Brain microvascular endothelial cell (primary cell): ENCODE data around the gene ST3GAL4.

Experiments
- DNase-seq: peaks from one replicate; pipeline ENCODE4 v3.0.0-alpha.2; 2020
- H3K27ac ChIP-seq: fragments of 250-450 bp; sonication (Bioruptor Pico); 2 replicates; pipeline ENCODE4 v1.5.1; 2020; ENCODE audit warnings: mild to moderate bottlenecking, moderate library complexity
- H3K27me3 ChIP-seq: fragments of 250-450 bp; sonication (Bioruptor Pico); replicated peaks from 2 replicates; pipeline ENCODE4 v1.5.1; 2020; ENCODE audit warnings: mild to moderate bottlenecking
- H3K36me3 ChIP-seq: fragments of 250-450 bp; sonication (Bioruptor Pico); replicated peaks from 2 replicates; pipeline ENCODE4 v1.5.1; 2020; ENCODE audit warnings: mild to moderate bottlenecking
- H3K4me3 ChIP-seq: 2 replicates; pipeline ENCODE4 v1.5.1; 2011; ENCODE audit warnings: low read depth, mild to moderate bottlenecking, control low read depth, low read length, moderate library complexity
- CTCF ChIP-seq: IDR thresholded peaks from 2 replicates; pipeline ENCODE4 v1.5.1; 2011; ENCODE audit warnings: low read depth, mild to moderate bottlenecking, moderate library complexity, low read length, control low read depth, inconsistent platforms; ENCODE audit errors: missing control alignments
- in situ Hi-C: cut with HindIII; loops from 2 replicates; pipeline ENCODE4 v1.10.0; 2017; ENCODE audit warnings: low sequenced_read_pairs, low pct_ligation_motif_present

Gene ST3GAL4

GRCh38 chr11:126352163-126352562 lies 3.3 kb upstream of the ST3GAL4 start:
- H3K4me3 ChIP-seq: no peak overlapping the region
- H3K36me3 ChIP-seq: no peaks in the 10 kb centered on the region
- no peak for DNase-seq
- no peaks in the 10 kb centered on the region for H3K27me3 ChIP-seq
- in situ Hi-C loops: no loop called here
- TF ChIP-seq CTCF: no peak
- H3K27ac ChIP-seq: no peak overlapping the region

- Histone ChIP-seq H3K36me3 (no peaks in the 10 kb centered on the region), H3K4me3 (no peak overlapping the region), H3K27me3 (no peaks in the 10 kb centered on the region), H3K27ac (peak overlapping the region; percentile 40)
- peak; percentile 37 for DNase-seq
- no peak for TF ChIP-seq CTCF
- in situ Hi-C loops: no loop called here
Measured at GRCh38 chr11:126352934-126353801, 2.3 kb upstream of the ST3GAL4 start.

GRCh38 chr11:126354631-126355323 lies 709 bp upstream of the ST3GAL4 start:
- in situ Hi-C loops: no loop called here
- Histone ChIP-seq H3K27ac (peak overlapping the region; percentile 59), H3K36me3 (no peaks in the 10 kb centered on the region), H3K4me3 (peak overlapping the region; percentile 85), H3K27me3 (no peaks in the 10 kb centered on the region)
- no peak for TF ChIP-seq CTCF
- DNase-seq: no peak

- H3K27ac ChIP-seq: no peak overlapping the region
- H3K4me3 ChIP-seq: peak overlapping the region; percentile 85
- in situ Hi-C loops: no loop called here
- DNase-seq: no peak
- H3K36me3 ChIP-seq: no peaks in the 10 kb centered on the region
- TF ChIP-seq CTCF: no peak
- H3K27me3 ChIP-seq: no peaks in the 10 kb centered on the region
Measured at GRCh38 chr11:126355926-126356897, 726 bp downstream of the ST3GAL4 start.

- no peaks in the 10 kb centered on the region for H3K27me3 ChIP-seq
- in situ Hi-C loops: no loop called here
- no peak for DNase-seq
- no peaks in the 10 kb centered on the region for H3K36me3 ChIP-seq
- peak overlapping the region; percentile 85 for H3K4me3 ChIP-seq
- no peak for TF ChIP-seq CTCF
- H3K27ac ChIP-seq: no peak overlapping the region
Measured at GRCh38 chr11:126357055-126357962, 1.8 kb downstream of the ST3GAL4 start.
